MM.1S (cell line): ENCODE measurements around the gene NDUFV3.
"Not testable (repeated sequence)": the region's sequence is repeated elsewhere in the genome, so short reads cannot be mapped to it uniquely, and the experiment has no call there.

Experiments used
- DNase-seq: peaks from one replicate; pipeline ENCODE4 v3.0.0-alpha.2; 2015
- H2AFZ ChIP-seq: fragments of 300-600 bp; sonication (generic); 2 replicates; pipeline ENCODE4 v1.6.0; 2016; ENCODE audit warnings: antibody characterized with exemption, low read length
- H3F3A ChIP-seq: fragments of 300-600 bp; sonication (generic); 2 replicates; pipeline ENCODE4 v1.6.1; 2016; ENCODE audit warnings: mild to moderate bottlenecking, antibody characterized with exemption, low read length, moderate library complexity, mixed read lengths; ENCODE audit not compliant: insufficient read depth
- H3K27ac ChIP-seq: fragments of 300-600 bp; sonication (generic); 2 replicates; pipeline ENCODE4 v1.5.1; 2016; ENCODE audit warnings: mild to moderate bottlenecking, low read length
- H3K27me3 ChIP-seq: fragments of 300-600 bp; sonication (generic); replicated peaks from 2 replicates; pipeline ENCODE4 v1.6.0; 2016; ENCODE audit warnings: low read length; ENCODE audit not compliant: insufficient read depth
- H3K36me3 ChIP-seq: fragments of 300-600 bp; sonication (generic); replicated peaks from 2 replicates; pipeline ENCODE4 v1.6.1; 2016; ENCODE audit warnings: mild to moderate bottlenecking, low read length, mixed read lengths; ENCODE audit not compliant: insufficient read depth
- H3K4me1 ChIP-seq: fragments of 300-600 bp; sonication (generic); 2 replicates; pipeline ENCODE4 v1.6.1; 2016; ENCODE audit warnings: low read length, mixed read lengths
- H3K4me2 ChIP-seq: fragments of 300-600 bp; sonication (generic); 2 replicates; pipeline ENCODE4 v1.6.0; 2016; ENCODE audit warnings: low read depth, low read length
- H3K4me3 ChIP-seq: fragments of 300-600 bp; sonication (generic); 2 replicates; pipeline ENCODE4 v1.5.1; 2016; ENCODE audit warnings: low read length, mixed read lengths
- H3K79me2 ChIP-seq: fragments of 300-600 bp; sonication (generic); 2 replicates; pipeline ENCODE4 v1.6.1; 2016; ENCODE audit warnings: mixed run types, low read length, mixed read lengths
- H3K9ac ChIP-seq: fragments of 300-600 bp; sonication (generic); 2 replicates; pipeline ENCODE4 v1.6.1; 2016; ENCODE audit warnings: low read length, mixed read lengths
- H3K9me2 ChIP-seq: fragments of 300-600 bp; sonication (generic); replicated peaks from 2 replicates; pipeline ENCODE4 v1.6.1; 2016; ENCODE audit warnings: mild to moderate bottlenecking, low read length, mixed read lengths; ENCODE audit not compliant: insufficient read depth
- H3K9me3 ChIP-seq: fragments of 300-600 bp; sonication (generic); replicated peaks from 2 replicates; pipeline ENCODE4 v1.6.1; 2016; ENCODE audit warnings: mild to moderate bottlenecking, low read length, mixed read lengths; ENCODE audit not compliant: insufficient read depth
- H4K20me1 ChIP-seq: fragments of 300-600 bp; sonication (generic); 2 replicates; pipeline ENCODE4 v1.6.1; 2016; ENCODE audit warnings: mild to moderate bottlenecking, low read length, moderate library complexity, mixed read lengths; ENCODE audit not compliant: insufficient read depth
- EZH2 ChIP-seq: fragments of 300-600 bp; sonication (generic); optimal IDR thresholded peaks from 2 replicates; pipeline ENCODE3; 2017; ENCODE audit warnings: low read depth, mild to moderate bottlenecking, antibody characterized with exemption, low read length, mixed read lengths
- EZH2phosphoT487 ChIP-seq: fragments of 300-600 bp; sonication (generic); IDR thresholded peaks from 2 replicates; pipeline ENCODE4 v1.6.1; 2018; ENCODE audit warnings: antibody characterized with exemption, low read length
- TF ChIP-seq, protein P1 (sequence below): fragments of 300-600 bp; sonication (generic); IDR thresholded peaks from 2 replicates; pipeline ENCODE4 v1.5.1; 2016; ENCODE audit warnings: antibody characterized with exemption, low read length, mixed read lengths

NDUFV3 gene

DNA sequence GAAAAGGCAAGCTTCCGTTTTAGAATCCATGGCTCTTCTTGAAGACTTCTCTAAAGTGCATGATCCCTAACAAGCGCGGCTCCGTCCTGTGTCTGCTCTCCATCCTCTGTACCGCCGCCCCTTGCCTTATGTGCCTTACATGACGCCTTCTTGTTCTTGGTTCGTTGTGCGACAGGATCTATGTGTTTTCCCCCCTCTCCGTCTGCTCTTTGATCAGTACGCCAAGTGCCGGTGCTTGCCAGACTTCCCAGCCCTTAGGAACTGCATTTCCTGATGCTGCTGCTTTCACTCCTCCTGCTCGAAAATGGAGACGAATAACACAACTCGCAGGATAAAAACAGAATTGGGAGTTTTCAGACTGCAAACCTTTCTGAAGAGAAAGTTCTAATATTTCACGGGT is 13.1 kb downstream of the NDUFV3 start:
- no peaks in the 10 kb centered on the region for H3K4me1 ChIP-seq
- no peak for DNase-seq
- H3K4me3 ChIP-seq = no peak overlapping the region
- H3K9me2 ChIP-seq = no peaks in the 10 kb centered on the region
- H3K27me3 ChIP-seq = no peaks in the 10 kb centered on the region
- no peak overlapping the region for H3K9ac ChIP-seq
- H3K36me3 ChIP-seq = peaks cover 30% of the 10 kb centered on the region
- no peaks in the 10 kb centered on the region for H3K9me3 ChIP-seq
- H3F3A ChIP-seq = no peaks in the 10 kb centered on the region
- peaks cover 32% of the 10 kb centered on the region for H3K79me2 ChIP-seq
- no peak overlapping the region for H3K27ac ChIP-seq
- H3K4me2 ChIP-seq = no peak overlapping the region
- TF ChIP-seq EZH2 = no peak
- TF ChIP-seq, protein P1, sequence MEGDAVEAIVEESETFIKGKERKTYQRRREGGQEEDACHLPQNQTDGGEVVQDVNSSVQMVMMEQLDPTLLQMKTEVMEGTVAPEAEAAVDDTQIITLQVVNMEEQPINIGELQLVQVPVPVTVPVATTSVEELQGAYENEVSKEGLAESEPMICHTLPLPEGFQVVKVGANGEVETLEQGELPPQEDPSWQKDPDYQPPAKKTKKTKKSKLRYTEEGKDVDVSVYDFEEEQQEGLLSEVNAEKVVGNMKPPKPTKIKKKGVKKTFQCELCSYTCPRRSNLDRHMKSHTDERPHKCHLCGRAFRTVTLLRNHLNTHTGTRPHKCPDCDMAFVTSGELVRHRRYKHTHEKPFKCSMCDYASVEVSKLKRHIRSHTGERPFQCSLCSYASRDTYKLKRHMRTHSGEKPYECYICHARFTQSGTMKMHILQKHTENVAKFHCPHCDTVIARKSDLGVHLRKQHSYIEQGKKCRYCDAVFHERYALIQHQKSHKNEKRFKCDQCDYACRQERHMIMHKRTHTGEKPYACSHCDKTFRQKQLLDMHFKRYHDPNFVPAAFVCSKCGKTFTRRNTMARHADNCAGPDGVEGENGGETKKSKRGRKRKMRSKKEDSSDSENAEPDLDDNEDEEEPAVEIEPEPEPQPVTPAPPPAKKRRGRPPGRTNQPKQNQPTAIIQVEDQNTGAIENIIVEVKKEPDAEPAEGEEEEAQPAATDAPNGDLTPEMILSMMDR = no peak
- no peak for TF ChIP-seq EZH2phosphoT487
- H2AFZ ChIP-seq = no peak overlapping the region
- H4K20me1 ChIP-seq = peaks cover 5% of the 10 kb centered on the region; the same call in 1 of the 2 replicates

DNA sequence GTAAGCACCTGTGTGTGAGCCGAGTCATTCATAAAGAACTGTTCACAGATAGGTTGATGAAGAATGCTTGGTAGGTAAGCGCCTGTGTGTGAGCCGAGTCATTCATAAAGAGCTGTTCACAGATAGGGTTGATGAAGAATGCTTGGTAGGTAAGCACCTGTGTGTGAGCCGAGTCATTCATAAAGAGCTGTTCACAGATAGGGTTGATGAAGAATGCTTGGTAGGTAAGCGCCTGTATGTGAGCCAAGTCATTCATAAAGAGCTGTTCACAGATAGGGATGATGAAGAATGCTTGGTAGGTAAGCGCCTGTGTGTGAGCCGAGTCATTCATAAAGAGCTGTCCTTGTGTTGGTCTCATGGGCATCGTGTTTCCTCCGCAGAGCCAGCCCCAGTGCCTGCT is 15.4 kb downstream of the NDUFV3 start:
- H4K20me1 ChIP-seq, H3K9me2 ChIP-seq, H3K4me2 ChIP-seq, H2AFZ ChIP-seq, H3K27ac ChIP-seq, H3K27me3 ChIP-seq, H3K4me1 ChIP-seq, H3K9ac ChIP-seq, H3K9me3 ChIP-seq, DNase-seq, H3K4me3 ChIP-seq, H3F3A ChIP-seq: not testable (repeated sequence)
- Histone ChIP-seq H3K36me3 (peaks cover 16% of the 10 kb centered on the region), H3K79me2 (peaks cover 14% of the 10 kb centered on the region; the same call in 1 of the 2 replicates)

GRCh38 chr21:42911920-42912319 is 18.8 kb downstream of the NDUFV3 start:
- not testable (repeated sequence) for DNase-seq, H3K4me1 ChIP-seq, H3K4me2 ChIP-seq, H3K4me3 ChIP-seq, H3K9me3 ChIP-seq, H3K27ac ChIP-seq, H3F3A ChIP-seq, H3K27me3 ChIP-seq, H2AFZ ChIP-seq, H3K9me2 ChIP-seq, H3K9ac ChIP-seq, H3K79me2 ChIP-seq, H3K36me3 ChIP-seq, H4K20me1 ChIP-seq

GRCh38 chr21:42913476-42913875 is 20.4 kb downstream of the NDUFV3 start:
- no peaks in the 10 kb centered on the region for H4K20me1 ChIP-seq
- no peaks in the 10 kb centered on the region for H3K79me2 ChIP-seq
- H3K4me2 ChIP-seq = no peak overlapping the region
- H3K27me3 ChIP-seq = no peaks in the 10 kb centered on the region
- TF ChIP-seq EZH2 (no peak), EZH2phosphoT487 (no peak)
- TF ChIP-seq, protein P1 = no peak
- H3K9me2 ChIP-seq = no peaks in the 10 kb centered on the region
- H2AFZ ChIP-seq = no peak overlapping the region
- H3K4me3 ChIP-seq = no peak overlapping the region
- no peak overlapping the region for H3K27ac ChIP-seq
- no peaks in the 10 kb centered on the region for H3K4me1 ChIP-seq
- DNase-seq = no peak
- H3K9ac ChIP-seq = no peak overlapping the region
- no peaks in the 10 kb centered on the region for H3F3A ChIP-seq
- peaks cover 7% of the 10 kb centered on the region for H3K36me3 ChIP-seq
- no peaks in the 10 kb centered on the region for H3K9me3 ChIP-seq
